ENCODE results near the gene ACTR3C.
"Not testable (repeated sequence)": the region's sequence is repeated elsewhere in the genome, so short reads cannot be mapped to it uniquely, and the experiment has no call there.

DNA sequence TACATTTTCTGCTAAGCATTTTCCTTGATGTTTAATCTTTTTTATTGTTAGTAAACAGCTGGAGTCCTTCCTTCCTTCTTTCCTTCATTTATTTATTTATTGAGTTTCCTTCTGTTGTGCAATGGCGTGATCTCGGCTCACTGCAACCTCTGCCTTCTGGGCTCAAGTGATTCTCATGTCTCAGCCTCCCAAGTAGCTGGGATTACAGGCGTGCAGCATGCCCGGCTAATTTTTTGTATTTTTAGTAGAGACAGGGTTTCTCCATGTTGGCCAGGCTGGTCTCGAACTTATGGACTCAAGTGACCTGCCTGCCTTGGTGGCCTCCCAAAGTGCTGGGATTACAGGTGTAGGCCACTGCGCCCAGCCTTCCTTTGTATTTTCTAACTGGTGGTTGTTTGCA lies 6.4 kb downstream of the ACTR3C start:
- TF ChIP-seq, protein P1, sequence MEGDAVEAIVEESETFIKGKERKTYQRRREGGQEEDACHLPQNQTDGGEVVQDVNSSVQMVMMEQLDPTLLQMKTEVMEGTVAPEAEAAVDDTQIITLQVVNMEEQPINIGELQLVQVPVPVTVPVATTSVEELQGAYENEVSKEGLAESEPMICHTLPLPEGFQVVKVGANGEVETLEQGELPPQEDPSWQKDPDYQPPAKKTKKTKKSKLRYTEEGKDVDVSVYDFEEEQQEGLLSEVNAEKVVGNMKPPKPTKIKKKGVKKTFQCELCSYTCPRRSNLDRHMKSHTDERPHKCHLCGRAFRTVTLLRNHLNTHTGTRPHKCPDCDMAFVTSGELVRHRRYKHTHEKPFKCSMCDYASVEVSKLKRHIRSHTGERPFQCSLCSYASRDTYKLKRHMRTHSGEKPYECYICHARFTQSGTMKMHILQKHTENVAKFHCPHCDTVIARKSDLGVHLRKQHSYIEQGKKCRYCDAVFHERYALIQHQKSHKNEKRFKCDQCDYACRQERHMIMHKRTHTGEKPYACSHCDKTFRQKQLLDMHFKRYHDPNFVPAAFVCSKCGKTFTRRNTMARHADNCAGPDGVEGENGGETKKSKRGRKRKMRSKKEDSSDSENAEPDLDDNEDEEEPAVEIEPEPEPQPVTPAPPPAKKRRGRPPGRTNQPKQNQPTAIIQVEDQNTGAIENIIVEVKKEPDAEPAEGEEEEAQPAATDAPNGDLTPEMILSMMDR (IDR thresholded peaks at IDR 0.05) = not testable (repeated sequence)
- not testable (repeated sequence) for TF ChIP-seq POLR2A (IDR thresholded peaks at IDR 0.05)
